ENCODE measurements around the gene SRSF12. TPM values are rescaled to one million over a fixed set of nuclear protein-coding genes. Genes with fewer than 3 reads are reported as not detected.

SRSF12 gene
- total and polyA plus RNA-seq, 9 of the 15 experiments (the other 6 are each of a cell fraction or from before 2014, with no cell fraction given), result not detected

DNA sequence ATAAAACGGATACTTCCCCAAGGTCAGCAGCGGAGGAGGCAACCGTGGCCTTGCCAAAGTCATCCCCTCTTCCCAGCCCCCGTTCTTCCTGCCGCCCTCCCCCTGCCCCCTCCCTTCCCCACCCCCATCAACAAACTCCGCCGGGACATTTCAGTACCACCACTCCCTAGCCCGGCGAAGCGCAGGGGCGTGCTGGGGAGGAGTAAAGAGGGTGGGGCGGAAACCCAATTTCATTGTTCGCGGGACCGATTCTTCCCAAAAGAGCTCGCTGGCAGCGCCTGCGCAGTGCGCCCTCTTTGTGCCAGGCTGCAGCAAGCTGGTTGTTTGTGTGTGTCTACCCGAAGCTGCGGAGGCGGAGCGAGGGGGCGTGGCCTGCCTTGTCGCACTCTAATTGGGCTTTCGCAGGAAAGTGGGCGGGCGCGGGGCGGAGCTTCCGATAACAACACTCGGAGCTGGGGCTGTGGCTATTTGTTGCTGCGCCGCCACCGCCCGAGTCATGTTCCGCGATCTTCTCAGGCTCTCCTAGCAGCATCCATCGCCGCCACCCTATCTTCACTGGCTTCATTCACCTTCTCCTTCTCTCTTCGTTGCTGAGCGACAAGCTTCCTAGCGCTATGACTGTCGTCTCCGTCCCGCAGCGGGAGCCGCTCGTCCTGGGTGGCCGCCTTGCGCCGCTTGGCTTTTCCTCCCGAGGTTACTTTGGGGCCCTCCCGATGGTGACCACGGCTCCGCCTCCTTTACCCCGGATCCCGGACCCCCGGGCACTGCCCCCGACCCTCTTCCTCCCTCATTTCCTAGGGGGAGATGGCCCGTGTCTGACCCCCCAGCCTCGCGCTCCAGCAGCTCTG is 37.4 kb downstream of the SRSF12 start, which contains the start of gene PNRC1 (continued):
- TF ChIP-seq, protein P1, sequence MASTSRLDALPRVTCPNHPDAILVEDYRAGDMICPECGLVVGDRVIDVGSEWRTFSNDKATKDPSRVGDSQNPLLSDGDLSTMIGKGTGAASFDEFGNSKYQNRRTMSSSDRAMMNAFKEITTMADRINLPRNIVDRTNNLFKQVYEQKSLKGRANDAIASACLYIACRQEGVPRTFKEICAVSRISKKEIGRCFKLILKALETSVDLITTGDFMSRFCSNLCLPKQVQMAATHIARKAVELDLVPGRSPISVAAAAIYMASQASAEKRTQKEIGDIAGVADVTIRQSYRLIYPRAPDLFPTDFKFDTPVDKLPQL (IDR thresholded peaks at IDR 0.05; ENCODE audit: extremely low read depth, insufficient read length), result peak; percentile 51
- TF ChIP-seq, protein P2, sequence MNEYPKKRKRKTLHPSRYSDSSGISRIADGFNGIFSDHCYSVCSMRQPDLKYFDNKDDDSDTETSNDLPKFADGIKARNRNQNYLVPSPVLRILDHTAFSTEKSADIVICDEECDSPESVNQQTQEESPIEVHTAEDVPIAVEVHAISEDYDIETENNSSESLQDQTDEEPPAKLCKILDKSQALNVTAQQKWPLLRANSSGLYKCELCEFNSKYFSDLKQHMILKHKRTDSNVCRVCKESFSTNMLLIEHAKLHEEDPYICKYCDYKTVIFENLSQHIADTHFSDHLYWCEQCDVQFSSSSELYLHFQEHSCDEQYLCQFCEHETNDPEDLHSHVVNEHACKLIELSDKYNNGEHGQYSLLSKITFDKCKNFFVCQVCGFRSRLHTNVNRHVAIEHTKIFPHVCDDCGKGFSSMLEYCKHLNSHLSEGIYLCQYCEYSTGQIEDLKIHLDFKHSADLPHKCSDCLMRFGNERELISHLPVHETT (CRISPR knock-in tag; conservative IDR thresholded peaks at IDR 0.05 in 1 of 2, IDR thresholded peaks at IDR 0.05 in 1 of 2), result no peak
- TF ChIP-seq, protein P3, sequence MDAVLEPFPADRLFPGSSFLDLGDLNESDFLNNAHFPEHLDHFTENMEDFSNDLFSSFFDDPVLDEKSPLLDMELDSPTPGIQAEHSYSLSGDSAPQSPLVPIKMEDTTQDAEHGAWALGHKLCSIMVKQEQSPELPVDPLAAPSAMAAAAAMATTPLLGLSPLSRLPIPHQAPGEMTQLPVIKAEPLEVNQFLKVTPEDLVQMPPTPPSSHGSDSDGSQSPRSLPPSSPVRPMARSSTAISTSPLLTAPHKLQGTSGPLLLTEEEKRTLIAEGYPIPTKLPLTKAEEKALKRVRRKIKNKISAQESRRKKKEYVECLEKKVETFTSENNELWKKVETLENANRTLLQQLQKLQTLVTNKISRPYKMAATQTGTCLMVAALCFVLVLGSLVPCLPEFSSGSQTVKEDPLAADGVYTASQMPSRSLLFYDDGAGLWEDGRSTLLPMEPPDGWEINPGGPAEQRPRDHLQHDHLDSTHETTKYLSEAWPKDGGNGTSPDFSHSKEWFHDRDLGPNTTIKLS (IDR thresholded peaks at IDR 0.05; ENCODE audit: borderline replicate concordance, low read depth), result no peak
- TF ChIP-seq ZNF830 (CRISPR knock-in tag; IDR thresholded peaks at IDR 0.05) (no peak), SRSF1 (IDR thresholded peaks at IDR 0.05; ENCODE audit: low read depth, low read length) (no peak), POLR2AphosphoS2 (IDR thresholded peaks at IDR 0.05; ENCODE audit: low read length) (peak; percentile 69; the same call in 1 of the 2 replicates), DMBX1 (CRISPR knock-in tag; IDR thresholded peaks at IDR 0.05; ENCODE audit: borderline replicate concordance) (no peak), GTF2E2 (tag; IDR thresholded peaks at IDR 0.05) (no peak; the same call in 1 of the 2 replicates), GTF2A2 (tag; IDR thresholded peaks at IDR 0.05) (0 out of 2 replicates have a peak, but pooled peaks have one; percentile 39), KLF13 (tag; IDR thresholded peaks at IDR 0.05; ENCODE audit: borderline replicate concordance, low read depth) (no peak), ETV6 (IDR thresholded peaks at IDR 0.05; ENCODE audit: borderline replicate concordance in 1 of 2, low read depth in 2 of 2, low read length in 1 of 2) (no peak), ETV6 (CRISPR knock-in tag; IDR thresholded peaks at IDR 0.05; ENCODE audit: borderline replicate concordance) (no peak), FOXJ3 (CRISPR knock-in tag; IDR thresholded peaks at IDR 0.05) (no peak)
- TF ChIP-seq, protein P4, sequence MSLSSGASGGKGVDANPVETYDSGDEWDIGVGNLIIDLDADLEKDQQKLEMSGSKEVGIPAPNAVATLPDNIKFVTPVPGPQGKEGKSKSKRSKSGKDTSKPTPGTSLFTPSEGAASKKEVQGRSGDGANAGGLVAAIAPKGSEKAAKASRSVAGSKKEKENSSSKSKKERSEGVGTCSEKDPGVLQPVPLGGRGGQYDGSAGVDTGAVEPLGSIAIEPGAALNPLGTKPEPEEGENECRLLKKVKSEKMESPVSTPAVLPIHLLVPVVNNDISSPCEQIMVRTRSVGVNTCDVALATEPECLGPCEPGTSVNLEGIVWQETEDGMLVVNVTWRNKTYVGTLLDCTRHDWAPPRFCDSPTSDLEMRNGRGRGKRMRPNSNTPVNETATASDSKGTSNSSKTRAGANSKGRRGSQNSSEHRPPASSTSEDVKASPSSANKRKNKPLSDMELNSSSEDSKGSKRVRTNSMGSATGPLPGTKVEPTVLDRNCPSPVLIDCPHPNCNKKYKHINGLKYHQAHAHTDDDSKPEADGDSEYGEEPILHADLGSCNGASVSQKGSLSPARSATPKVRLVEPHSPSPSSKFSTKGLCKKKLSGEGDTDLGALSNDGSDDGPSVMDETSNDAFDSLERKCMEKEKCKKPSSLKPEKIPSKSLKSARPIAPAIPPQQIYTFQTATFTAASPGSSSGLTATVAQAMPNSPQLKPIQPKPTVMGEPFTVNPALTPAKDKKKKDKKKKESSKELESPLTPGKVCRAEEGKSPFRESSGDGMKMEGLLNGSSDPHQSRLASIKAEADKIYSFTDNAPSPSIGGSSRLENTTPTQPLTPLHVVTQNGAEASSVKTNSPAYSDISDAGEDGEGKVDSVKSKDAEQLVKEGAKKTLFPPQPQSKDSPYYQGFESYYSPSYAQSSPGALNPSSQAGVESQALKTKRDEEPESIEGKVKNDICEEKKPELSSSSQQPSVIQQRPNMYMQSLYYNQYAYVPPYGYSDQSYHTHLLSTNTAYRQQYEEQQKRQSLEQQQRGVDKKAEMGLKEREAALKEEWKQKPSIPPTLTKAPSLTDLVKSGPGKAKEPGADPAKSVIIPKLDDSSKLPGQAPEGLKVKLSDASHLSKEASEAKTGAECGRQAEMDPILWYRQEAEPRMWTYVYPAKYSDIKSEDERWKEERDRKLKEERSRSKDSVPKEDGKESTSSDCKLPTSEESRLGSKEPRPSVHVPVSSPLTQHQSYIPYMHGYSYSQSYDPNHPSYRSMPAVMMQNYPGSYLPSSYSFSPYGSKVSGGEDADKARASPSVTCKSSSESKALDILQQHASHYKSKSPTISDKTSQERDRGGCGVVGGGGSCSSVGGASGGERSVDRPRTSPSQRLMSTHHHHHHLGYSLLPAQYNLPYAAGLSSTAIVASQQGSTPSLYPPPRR (CRISPR knock-in tag; IDR thresholded peaks at IDR 0.05; ENCODE audit: borderline replicate concordance), result 0 out of 2 replicates have a peak, but pooled peaks have one; percentile 30
- TF ChIP-seq, protein P5, sequence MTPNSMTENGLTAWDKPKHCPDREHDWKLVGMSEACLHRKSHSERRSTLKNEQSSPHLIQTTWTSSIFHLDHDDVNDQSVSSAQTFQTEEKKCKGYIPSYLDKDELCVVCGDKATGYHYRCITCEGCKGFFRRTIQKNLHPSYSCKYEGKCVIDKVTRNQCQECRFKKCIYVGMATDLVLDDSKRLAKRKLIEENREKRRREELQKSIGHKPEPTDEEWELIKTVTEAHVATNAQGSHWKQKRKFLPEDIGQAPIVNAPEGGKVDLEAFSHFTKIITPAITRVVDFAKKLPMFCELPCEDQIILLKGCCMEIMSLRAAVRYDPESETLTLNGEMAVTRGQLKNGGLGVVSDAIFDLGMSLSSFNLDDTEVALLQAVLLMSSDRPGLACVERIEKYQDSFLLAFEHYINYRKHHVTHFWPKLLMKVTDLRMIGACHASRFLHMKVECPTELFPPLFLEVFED (CRISPR knock-in tag; conservative IDR thresholded peaks at IDR 0.05), result 0 out of 2 replicates have a peak, but pooled peaks have one; percentile 28

All from K562 (cell line).